Prostate gland (tissue), 2 donors: Measurements from ENCODE around the gene SYT6. TPM values are rescaled to one million over a fixed set of nuclear protein-coding genes. Genes with fewer than 3 reads are reported as not detected.
A peak's percentile ranks its signal among the peaks of the same experiment; 100 is the strongest.

Experiments
- DNase-seq: peaks from one replicate; pipeline ENCODE4 v3.0.0-alpha.2; 2019; ENCODE audit warnings: low spot score
- H3K27ac ChIP-seq, 2 donors: fragments of 200-600 bp; sonication (generic); 2 replicates each; pipeline ENCODE4 v1.5.1; 2017 to 2019
- H3K27me3 ChIP-seq: fragments of 200-600 bp; sonication (generic); replicated peaks from 2 replicates; pipeline ENCODE4 v1.5.1; 2019; ENCODE audit not compliant: insufficient read depth
- H3K36me3 ChIP-seq, 2 donors: fragments of 200-600 bp; sonication (generic); 1 replicate in 1 of 2; 2 replicates in 1 of 2; pipeline versions ENCODE4 v1.5.1 to v1.8.1; 2017 to 2019
- H3K4me1 ChIP-seq: fragments of 200-600 bp; sonication (generic); replicated peaks from 2 replicates; pipeline ENCODE4 v1.5.1; 2019
- H3K4me3 ChIP-seq, 2 donors: fragments of 200-600 bp; sonication (generic); 2 replicates each; pipeline ENCODE4 v1.5.1; 2017 to 2019
- H3K9me3 ChIP-seq: fragments of 200-600 bp; sonication (generic); 2 replicates; pipeline ENCODE4 v1.5.1; 2017
- POLR2A ChIP-seq: fragments of 450-650 bp; IDR thresholded peaks from one replicate; pipeline ENCODE4 v1.6.1; 2016; ENCODE audit warnings: antibody characterized with exemption, mild to moderate bottlenecking
- POLR2AphosphoS5 ChIP-seq: sonication (generic); formaldehyde crosslinking; IDR thresholded peaks from one replicate; pipeline ENCODE4 v1.6.1; 2017; ENCODE audit warnings: antibody characterized with exemption
- WGBS: methylation state at CpG from one replicate; pipeline ENCODE4 v1.1.5; 2018; 5-methylcytosine and 5-hydroxymethylcytosine counted together
- intact Hi-C: fragments of 100-400 bp; cut with DNase I; formaldehyde crosslinking; loops from one replicate; pipeline ENCODE4 v1.14.2; 2022
- total RNA-seq, 2 donors: library from RNA; depleted of rRNA; stranded (reverse); fragments of >200 nt; gene quantifications; one replicate each; pipeline ENCODE4 v1.1.0, GENCODE V29; 2016
- TF ChIP-seq, protein P1 (sequence below), 4 experiments: fragments of 200-600 bp in 2 of 4; fragments of 450-650 bp in 2 of 4; sonication (generic) in 2 of 4; IDR thresholded peaks; 1 replicate in 3 of 4; 2 replicates in 1 of 4; pipeline ENCODE4 v1.5.1; 2016 to 2019; ENCODE audit warnings: antibody characterized with exemption in 4 of 4, mild to moderate bottlenecking in 2 of 4, moderate library complexity in 2 of 4

The SYT6 gene
- total RNA-seq, 2 donors from 2014 or later = 1.6 TPM; not detected in 1

GRCh38 chr1:114156538-114157274 is 3.0 kb upstream of the SYT6 start:
- no peak overlapping the region for H3K4me3 ChIP-seq
- peaks cover 11% of the 10 kb centered on the region for H3K27me3 ChIP-seq
- WGBS = 49% methylated on average over 5 of the region's 5 CpGs
- peaks cover 7% of the 10 kb centered on the region for H3K4me1 ChIP-seq
- H3K36me3 ChIP-seq = no peaks in the 10 kb centered on the region
- H3K9me3 ChIP-seq = no peaks in the 10 kb centered on the region
- TF ChIP-seq POLR2A = no peak
- TF ChIP-seq POLR2AphosphoS5 = no peak
- TF ChIP-seq, protein P1, sequence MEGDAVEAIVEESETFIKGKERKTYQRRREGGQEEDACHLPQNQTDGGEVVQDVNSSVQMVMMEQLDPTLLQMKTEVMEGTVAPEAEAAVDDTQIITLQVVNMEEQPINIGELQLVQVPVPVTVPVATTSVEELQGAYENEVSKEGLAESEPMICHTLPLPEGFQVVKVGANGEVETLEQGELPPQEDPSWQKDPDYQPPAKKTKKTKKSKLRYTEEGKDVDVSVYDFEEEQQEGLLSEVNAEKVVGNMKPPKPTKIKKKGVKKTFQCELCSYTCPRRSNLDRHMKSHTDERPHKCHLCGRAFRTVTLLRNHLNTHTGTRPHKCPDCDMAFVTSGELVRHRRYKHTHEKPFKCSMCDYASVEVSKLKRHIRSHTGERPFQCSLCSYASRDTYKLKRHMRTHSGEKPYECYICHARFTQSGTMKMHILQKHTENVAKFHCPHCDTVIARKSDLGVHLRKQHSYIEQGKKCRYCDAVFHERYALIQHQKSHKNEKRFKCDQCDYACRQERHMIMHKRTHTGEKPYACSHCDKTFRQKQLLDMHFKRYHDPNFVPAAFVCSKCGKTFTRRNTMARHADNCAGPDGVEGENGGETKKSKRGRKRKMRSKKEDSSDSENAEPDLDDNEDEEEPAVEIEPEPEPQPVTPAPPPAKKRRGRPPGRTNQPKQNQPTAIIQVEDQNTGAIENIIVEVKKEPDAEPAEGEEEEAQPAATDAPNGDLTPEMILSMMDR (IDR thresholded peaks at IDR 0.05) = no peak
- DNase-seq = no peak
- H3K27ac ChIP-seq = no peak overlapping the region
- intact Hi-C loops = no loop called here

- Histone ChIP-seq H3K27ac (no peak overlapping the region), H3K4me1 (peaks cover 7% of the 10 kb centered on the region), H3K9me3 (no peaks in the 10 kb centered on the region), H3K27me3 (peaks cover 11% of the 10 kb centered on the region), H3K4me3 (no peak overlapping the region), H3K36me3 (no peaks in the 10 kb centered on the region)
- WGBS = 59% methylated on average over 8 of the region's 8 CpGs
- DNase-seq = no peak
- intact Hi-C loops = no loop called here
- no peak for TF ChIP-seq POLR2A
Observed at GRCh38 chr1:114155706-114156105, 2.0 kb upstream of the SYT6 start.

DNA sequence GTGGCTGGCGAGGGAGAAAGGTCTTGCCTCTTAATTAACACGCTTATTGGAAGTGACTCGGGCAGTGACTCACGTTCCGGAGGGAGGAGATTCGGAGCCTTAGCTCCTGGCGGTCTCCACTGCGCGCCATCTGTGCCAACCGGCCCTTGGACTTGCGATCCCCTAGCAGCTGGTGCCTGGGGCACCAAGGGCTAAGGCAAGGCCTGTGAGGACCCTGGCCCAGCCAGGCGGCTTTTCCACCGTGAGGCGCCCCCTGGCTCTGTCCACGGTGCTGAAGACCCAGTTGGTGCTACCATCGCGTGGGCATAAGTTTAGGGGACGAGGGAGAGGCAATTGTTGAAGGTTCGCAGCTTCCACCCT is 1.3 kb upstream of the SYT6 start:
- no peak for TF ChIP-seq POLR2A
- no peak for TF ChIP-seq POLR2AphosphoS5
- TF ChIP-seq, protein P1 (IDR thresholded peaks at IDR 0.05) = no peak
- H3K36me3 ChIP-seq = no peaks in the 10 kb centered on the region
- no peak for DNase-seq
- H3K9me3 ChIP-seq = no peaks in the 10 kb centered on the region
- no peak overlapping the region for H3K27ac ChIP-seq
- peaks cover 7% of the 10 kb centered on the region for H3K4me1 ChIP-seq
- H3K27me3 ChIP-seq = peaks cover 11% of the 10 kb centered on the region
- no peak overlapping the region for H3K4me3 ChIP-seq
- intact Hi-C loops = loop anchor here (5.0 kb wide), 1 partner anchor 178 kb away; the partner anchor contains the start of gene OLFML3
- WGBS = 11% methylated on average over 19 of the region's 19 CpGs

DNA sequence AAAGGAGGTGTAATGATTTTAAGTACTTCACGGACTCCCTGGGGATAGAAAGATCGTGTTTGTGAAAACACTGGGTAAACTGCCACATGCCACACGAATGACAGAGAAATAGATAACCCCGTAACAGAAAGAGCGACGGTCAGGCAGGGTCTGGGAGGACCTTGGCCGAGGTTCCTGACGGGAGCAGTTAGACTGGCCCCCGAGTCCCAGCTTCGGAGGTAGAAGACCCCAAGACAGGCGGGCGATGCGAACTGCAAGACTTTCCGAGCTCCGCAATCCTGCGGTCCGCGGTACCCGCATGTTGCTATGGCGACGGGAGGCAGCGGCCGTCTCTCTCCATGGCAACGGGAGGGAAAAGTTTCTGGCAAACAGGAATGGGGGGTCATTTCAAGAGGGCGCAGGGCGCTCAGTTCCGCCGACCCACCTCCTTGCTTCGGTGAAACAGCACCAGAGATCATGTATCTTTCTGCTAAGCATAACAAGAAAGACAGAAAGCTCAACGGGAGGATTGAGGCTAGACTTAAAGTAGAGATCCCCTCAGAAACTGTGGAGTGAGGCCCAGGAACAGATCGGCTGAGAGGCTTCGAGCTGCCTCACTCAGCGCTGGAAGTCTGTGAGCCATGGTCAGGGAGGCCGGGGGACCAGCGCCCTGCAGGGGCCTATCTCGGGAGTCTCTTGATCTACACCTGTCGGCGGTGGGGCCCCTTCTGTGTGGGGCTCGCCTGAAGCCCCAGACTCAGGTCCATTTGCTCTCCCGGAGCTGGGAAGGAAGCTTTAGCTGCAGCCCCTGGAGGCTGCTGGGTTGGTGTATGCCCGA is 685 bp upstream of the SYT6 start:
- no peak overlapping the region for H3K27ac ChIP-seq
- peaks cover 11% of the 10 kb centered on the region for H3K27me3 ChIP-seq
- peaks cover 7% of the 10 kb centered on the region for H3K4me1 ChIP-seq
- intact Hi-C loops = loop anchor here (5.0 kb wide), 1 partner anchor 177 kb away; the partner anchor contains the start of gene OLFML3
- H3K4me3 ChIP-seq = no peak overlapping the region
- H3K9me3 ChIP-seq = no peaks in the 10 kb centered on the region
- no peaks in the 10 kb centered on the region for H3K36me3 ChIP-seq
- WGBS = 6% methylated on average over 41 of the region's 41 CpGs
- TF ChIP-seq, protein P1 (IDR thresholded peaks at IDR 0.05) = no peak
- TF ChIP-seq POLR2A (no peak), POLR2AphosphoS5 (no peak)
- DNase-seq = no peak

- WGBS = under 1% methylated on average over 81 of the region's 89 CpGs
- peak; percentile 10 for DNase-seq
- intact Hi-C loops = loop anchor here (5.0 kb wide), 1 partner anchor 175 kb away; the partner anchor contains the start of gene OLFML3
- peaks cover 11% of the 10 kb centered on the region for H3K27me3 ChIP-seq
- H3K9me3 ChIP-seq = no peaks in the 10 kb centered on the region
- H3K36me3 ChIP-seq = no peaks in the 10 kb centered on the region
- no peak overlapping the region for H3K27ac ChIP-seq
- H3K4me1 ChIP-seq = peaks cover 7% of the 10 kb centered on the region
- peak overlapping the region; percentile 27 to 40 for H3K4me3 ChIP-seq
- TF ChIP-seq, protein P1 (IDR thresholded peaks at IDR 0.05) = no peak
- no peak for TF ChIP-seq POLR2A
- TF ChIP-seq POLR2AphosphoS5 = no peak
Observed at GRCh38 chr1:114152508-114153260, 985 bp downstream of the SYT6 start.
